GM18870 (cell line): ENCODE measurements around the gene YTHDC1.
"Not testable (repeated sequence)": the region's sequence is repeated elsewhere in the genome, so short reads cannot be mapped to it uniquely, and the experiment has no call there.

Experiments used
- ATAC-seq: cut with Tn5 transposase; IDR thresholded peaks from one replicate; pipeline ENCODE4 v1.9.1; 2021; ENCODE audit warnings: moderate library complexity; ENCODE audit not compliant: unreplicated experiment

Gene YTHDC1

GRCh38 chr4:68299492-68300457, 50.1 kb downstream of the YTHDC1 start:
- no peak for ATAC-seq

GRCh38 chr4:68297137-68297536, 52.8 kb downstream of the YTHDC1 start:
- ATAC-seq, result no peak

DNA sequence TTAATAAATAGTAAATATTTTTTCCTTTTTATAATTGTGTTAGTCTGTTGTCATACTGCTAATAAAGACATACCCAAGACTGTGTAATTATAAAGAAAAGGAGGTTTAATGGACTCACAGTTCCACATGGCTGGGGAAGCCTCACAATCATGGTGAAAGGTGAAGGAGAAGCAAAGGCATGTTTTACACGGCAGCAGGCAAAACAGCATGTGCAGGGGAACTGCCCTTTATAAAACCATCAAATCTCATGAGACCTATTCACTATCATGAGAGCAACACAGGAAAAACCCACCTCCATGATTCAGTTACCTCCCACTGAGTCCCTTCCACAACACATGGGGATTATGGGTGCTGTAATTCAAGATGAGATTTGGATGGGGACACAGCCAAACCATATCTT, 58.6 kb downstream of the YTHDC1 start:
- ATAC-seq, result no peak

DNA sequence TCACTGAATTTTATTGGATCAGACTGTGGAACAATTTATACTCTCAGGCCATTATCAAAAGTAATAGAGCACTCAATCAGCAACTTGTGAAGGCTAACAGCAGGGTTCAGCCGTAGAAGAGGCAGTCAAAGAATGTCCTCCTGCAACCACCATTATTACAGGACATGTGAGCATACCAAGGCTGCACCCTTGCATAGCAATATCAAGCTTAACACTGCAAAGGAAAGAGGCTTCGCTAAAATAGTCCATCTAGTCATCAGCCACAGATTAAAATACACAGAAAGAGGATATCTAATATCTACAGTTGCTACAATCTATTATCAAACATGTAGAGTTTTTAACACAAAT, 61.5 kb downstream of the YTHDC1 start:
- ATAC-seq, result no peak

DNA sequence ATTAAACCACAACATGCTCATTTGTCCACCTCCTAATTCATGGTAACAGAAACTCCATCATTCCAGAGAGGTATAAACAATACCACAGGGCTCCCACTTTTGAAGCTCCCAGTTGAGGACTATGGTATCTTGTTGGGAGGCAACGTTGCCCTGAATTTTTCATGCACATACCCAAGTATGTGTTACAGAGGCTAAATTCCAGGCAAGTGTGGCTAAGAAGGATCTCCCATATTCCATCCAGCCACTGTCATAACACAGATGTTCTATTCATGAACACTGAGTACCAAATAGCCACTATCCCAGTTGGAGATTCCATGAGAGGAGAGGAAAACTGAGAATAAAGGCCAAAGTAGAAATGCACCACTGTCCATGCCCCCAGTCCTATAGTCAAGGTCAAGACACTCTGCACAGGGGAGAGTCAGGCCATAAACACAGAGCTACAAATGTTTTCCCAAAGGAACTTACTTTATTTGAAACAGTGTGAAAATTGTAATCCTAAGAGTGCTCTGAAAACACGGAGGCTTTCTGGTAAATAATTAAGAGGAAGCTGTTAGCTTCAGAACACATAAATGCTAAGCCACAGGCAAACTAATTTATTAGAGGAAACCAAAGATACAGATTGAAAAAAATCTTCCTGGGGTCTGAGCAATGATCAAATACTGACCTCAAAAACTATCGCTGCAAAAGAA, 62.0 kb downstream of the YTHDC1 start:
- ATAC-seq, result no peak

DNA sequence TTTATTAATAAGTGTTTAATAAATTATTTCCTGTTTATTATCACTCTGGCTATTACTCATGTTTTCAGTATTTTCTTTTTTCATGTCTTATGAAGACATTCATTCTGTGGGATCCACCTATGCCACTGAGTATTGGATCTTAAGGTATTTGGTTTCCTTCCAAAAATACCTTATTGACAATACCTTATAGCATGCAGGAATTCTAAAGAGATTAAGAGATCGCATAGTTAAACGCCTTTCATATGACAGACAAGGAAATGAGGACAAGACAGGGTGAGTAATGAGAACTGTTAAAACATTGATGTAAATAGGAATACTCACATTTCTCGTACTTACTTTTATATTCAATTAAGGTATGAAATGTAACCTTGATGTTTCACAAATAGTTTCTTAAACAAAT, 66.2 kb downstream of the YTHDC1 start:
- ATAC-seq, result no peak

- no peak for ATAC-seq
Measured at GRCh38 chr4:68283095-68283494, 66.8 kb downstream of the YTHDC1 start.

DNA sequence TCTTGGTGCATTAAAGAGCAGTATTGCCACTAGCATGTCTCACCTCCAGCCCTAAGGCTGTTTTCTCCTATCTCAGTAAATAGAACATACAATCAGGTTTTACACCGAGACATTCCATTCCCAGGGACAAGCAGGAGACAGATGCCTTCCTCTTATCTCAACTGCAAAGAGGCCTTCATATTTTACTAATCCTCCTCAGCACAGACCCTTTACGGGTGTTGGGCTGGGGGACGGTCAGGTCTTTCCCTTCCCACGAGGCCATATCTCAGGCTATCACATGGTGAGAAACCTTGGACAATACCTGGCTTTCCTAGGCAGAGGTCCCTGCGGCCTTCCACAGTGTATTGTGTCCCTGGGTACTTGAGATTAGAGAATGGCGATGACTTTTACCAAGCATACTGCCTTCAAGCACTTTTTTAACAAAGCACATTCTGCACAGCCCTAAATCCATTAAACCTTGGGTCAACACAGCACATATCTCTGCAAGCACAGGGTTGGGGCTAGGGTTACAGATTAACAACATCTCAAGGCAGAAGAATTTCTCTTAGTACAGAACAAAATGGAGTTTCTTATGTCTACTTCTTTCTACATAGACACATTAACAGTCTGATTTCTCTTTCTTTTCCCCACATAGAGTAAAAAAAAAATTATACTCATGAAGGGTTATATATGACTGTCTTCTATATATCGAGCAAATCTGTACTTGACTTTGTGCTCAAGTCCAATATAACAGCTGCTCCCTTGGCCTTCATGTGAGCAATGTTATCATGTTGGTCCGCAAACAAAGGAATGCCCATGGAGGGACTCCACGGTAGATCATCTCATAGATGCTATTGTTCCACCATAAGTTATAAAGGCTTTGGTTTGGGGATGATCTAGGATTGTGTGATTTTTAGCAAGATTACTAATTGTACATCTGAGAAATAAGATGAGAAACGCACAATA, 67.8 kb downstream of the YTHDC1 start:
- not testable (repeated sequence) for ATAC-seq

DNA sequence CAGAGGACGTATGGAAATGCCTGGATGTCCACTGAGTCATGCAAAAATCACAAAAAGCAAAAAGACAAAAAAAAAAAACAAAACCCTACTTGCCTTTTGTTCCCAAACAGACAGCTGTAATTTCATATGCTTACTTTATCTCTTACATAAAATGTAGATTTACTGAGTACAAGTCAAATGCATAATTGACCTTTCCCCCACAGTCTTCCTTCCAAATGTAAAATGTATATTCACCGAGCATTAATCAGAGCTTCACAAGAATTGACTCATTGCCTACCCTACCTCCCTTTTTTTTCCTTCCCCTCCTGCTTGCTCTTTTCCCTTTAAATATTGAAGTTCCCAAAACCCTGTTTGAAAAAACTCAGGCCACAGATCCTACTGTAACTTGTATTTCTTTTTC, 71.9 kb downstream of the YTHDC1 start:
- ATAC-seq, result no peak

GRCh38 chr4:68277627-68278026, 72.3 kb downstream of the YTHDC1 start:
- no peak for ATAC-seq

GRCh38 chr4:68272860-68273259, 77.0 kb downstream of the YTHDC1 start:
- peak; percentile 64 for ATAC-seq

GRCh38 chr4:68272380-68272779, 77.5 kb downstream of the YTHDC1 start:
- ATAC-seq, result peak; percentile 68

GRCh38 chr4:68271851-68272357, 78.0 kb downstream of the YTHDC1 start:
- peak; percentile 66 for ATAC-seq

GRCh38 chr4:68267433-68267944, 82.4 kb downstream of the YTHDC1 start:
- ATAC-seq, result no peak

- ATAC-seq, result no peak
Measured at GRCh38 chr4:68264875-68265565, 84.9 kb downstream of the YTHDC1 start.
